ENCODE results near the gene ATP10A. TPM values are rescaled to one million over a fixed set of nuclear protein-coding genes. Genes with fewer than 3 reads are reported as not detected.
A peak's percentile ranks its signal among the peaks of the same experiment; 100 is the strongest.

ATP10A gene, protein sequence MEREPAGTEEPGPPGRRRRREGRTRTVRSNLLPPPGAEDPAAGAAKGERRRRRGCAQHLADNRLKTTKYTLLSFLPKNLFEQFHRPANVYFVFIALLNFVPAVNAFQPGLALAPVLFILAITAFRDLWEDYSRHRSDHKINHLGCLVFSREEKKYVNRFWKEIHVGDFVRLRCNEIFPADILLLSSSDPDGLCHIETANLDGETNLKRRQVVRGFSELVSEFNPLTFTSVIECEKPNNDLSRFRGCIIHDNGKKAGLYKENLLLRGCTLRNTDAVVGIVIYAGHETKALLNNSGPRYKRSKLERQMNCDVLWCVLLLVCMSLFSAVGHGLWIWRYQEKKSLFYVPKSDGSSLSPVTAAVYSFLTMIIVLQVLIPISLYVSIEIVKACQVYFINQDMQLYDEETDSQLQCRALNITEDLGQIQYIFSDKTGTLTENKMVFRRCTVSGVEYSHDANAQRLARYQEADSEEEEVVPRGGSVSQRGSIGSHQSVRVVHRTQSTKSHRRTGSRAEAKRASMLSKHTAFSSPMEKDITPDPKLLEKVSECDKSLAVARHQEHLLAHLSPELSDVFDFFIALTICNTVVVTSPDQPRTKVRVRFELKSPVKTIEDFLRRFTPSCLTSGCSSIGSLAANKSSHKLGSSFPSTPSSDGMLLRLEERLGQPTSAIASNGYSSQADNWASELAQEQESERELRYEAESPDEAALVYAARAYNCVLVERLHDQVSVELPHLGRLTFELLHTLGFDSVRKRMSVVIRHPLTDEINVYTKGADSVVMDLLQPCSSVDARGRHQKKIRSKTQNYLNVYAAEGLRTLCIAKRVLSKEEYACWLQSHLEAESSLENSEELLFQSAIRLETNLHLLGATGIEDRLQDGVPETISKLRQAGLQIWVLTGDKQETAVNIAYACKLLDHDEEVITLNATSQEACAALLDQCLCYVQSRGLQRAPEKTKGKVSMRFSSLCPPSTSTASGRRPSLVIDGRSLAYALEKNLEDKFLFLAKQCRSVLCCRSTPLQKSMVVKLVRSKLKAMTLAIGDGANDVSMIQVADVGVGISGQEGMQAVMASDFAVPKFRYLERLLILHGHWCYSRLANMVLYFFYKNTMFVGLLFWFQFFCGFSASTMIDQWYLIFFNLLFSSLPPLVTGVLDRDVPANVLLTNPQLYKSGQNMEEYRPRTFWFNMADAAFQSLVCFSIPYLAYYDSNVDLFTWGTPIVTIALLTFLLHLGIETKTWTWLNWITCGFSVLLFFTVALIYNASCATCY (N-terminal part only)
- polyA plus RNA-seq (2013): 2.0 TPM

- ChIA-PET CTCF (no interaction called here), POLR2A (no interaction called here)
- 1% methylated on average over 74 of the region's 85 CpGs for WGBS (ENCODE audit: insufficient coverage)
Measured at GRCh38 chr15:25863111-25863967, at the start of gene ATP10A. TSS of gene ATP10A (minus strand) at chr15:25863327. CDS start at chr15:25863096, 231 bp downstream.

GRCh38 chr15:25912035-25912434 lies 48.9 kb upstream of the ATP10A start:
- Histone ChIP-seq H3K4me1 (ENCODE audit: control extremely low read depth in 1 of 4, control insufficient read depth in 4 of 4, insufficient read depth in 4 of 4, low read length in 3 of 4) (no peaks in the 10 kb centered on the region), H3K27ac (ENCODE audit: insufficient read depth in 1 of 2, low read depth in 1 of 2, low read length in 2 of 2, poor library complexity in 1 of 2, severe bottlenecking in 2 of 2) (no peak overlapping the region), H3K9me3 (ENCODE audit: control extremely low read depth in 1 of 5, control insufficient read depth in 4 of 5, insufficient read depth in 2 of 5, low read depth in 1 of 5, low read length in 4 of 5) (no peaks in the 10 kb centered on the region), H3K36me3 (ENCODE audit: control insufficient read depth in 4 of 4, insufficient read depth in 4 of 4, low read length in 3 of 4) (no peaks in the 10 kb centered on the region), H3K27me3 (replicated peaks in 2 of 5; ENCODE audit: control insufficient read depth in 4 of 5, insufficient read depth in 5 of 5, low read length in 4 of 5) (peaks cover 0 to 2% (median 0%) of the 10 kb centered on the region in 5 experiments), H3K4me3 (ENCODE audit: control insufficient read depth in 1 of 7, extremely low read depth in 1 of 7, insufficient read depth in 4 of 7, low read depth in 2 of 7, low read length in 6 of 7) (no peak overlapping the region)
- ChIA-PET CTCF (no interaction called here), POLR2A (no interaction called here)
- DNase-seq: no peak
- 100% methylated on average over 2 of the region's 3 CpGs for WGBS (ENCODE audit: insufficient coverage)

More at GRCh38 chr15:25863111-25863967, at the start of gene ATP10A:
- peaks cover 8 to 53% (median 49%) of the 10 kb centered on the region in 4 experiments for H3K4me1 ChIP-seq (ENCODE audit: control extremely low read depth in 1 of 4, control insufficient read depth in 4 of 4, insufficient read depth in 4 of 4, low read length in 3 of 4)
- peaks cover 0 to 12% (median 0%) of the 10 kb centered on the region in 5 experiments for H3K27me3 ChIP-seq (replicated peaks in 2 of 5; ENCODE audit: control insufficient read depth in 4 of 5, insufficient read depth in 5 of 5, low read length in 4 of 5)
- H3K27ac ChIP-seq (ENCODE audit: insufficient read depth in 1 of 2, low read depth in 1 of 2, low read length in 2 of 2, poor library complexity in 1 of 2, severe bottlenecking in 2 of 2): no peak within 1 kb of the TSS
- peak; percentile 44 to 71 (median 70) for DNase-seq
- H3K4me3 ChIP-seq (ENCODE audit: control insufficient read depth in 1 of 7, extremely low read depth in 1 of 7, insufficient read depth in 4 of 7, low read depth in 2 of 7, low read length in 6 of 7): peak within 1 kb of the TSS; percentile 46 to 84 (median 78)
- H3K9me3 ChIP-seq (ENCODE audit: control extremely low read depth in 1 of 5, control insufficient read depth in 4 of 5, insufficient read depth in 2 of 5, low read depth in 1 of 5, low read length in 4 of 5): no peaks in the 10 kb centered on the region
- no peaks in the 10 kb centered on the region for H3K36me3 ChIP-seq (ENCODE audit: control insufficient read depth in 4 of 4, insufficient read depth in 4 of 4, low read length in 3 of 4)

DNA sequence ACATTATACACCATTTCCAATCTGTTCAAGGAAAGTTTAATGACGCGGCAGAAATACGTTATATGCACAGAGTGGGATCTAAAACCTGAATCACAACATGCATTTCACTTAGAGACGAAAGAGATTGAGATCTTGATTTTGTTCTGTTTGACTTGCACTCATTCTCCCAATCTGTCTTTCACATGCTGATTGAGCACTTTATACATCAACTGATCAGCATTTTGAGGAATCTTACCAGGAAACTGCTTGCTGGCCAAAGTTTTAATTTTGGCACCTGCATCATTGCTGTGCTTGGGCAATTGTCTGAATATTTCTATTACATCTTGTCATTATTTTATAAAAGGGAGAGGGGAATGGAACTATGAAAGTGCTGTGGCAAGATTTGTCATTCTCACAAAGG lies 47.7 kb upstream of the ATP10A start:
- no peak overlapping the region for H3K4me3 ChIP-seq (ENCODE audit: control insufficient read depth in 1 of 7, extremely low read depth in 1 of 7, insufficient read depth in 4 of 7, low read depth in 2 of 7, low read length in 6 of 7)
- peaks cover 0 to 2% (median 0%) of the 10 kb centered on the region in 5 experiments for H3K27me3 ChIP-seq (replicated peaks in 2 of 5; ENCODE audit: control insufficient read depth in 4 of 5, insufficient read depth in 5 of 5, low read length in 4 of 5)
- no peaks in the 10 kb centered on the region for H3K9me3 ChIP-seq (ENCODE audit: control extremely low read depth in 1 of 5, control insufficient read depth in 4 of 5, insufficient read depth in 2 of 5, low read depth in 1 of 5, low read length in 4 of 5)
- ChIA-PET POLR2A (no interaction called here), CTCF (no interaction called here)
- WGBS (ENCODE audit: insufficient coverage): 93% methylated on average over 4 of the region's 4 CpGs
- H3K27ac ChIP-seq (ENCODE audit: insufficient read depth in 1 of 2, low read depth in 1 of 2, low read length in 2 of 2, poor library complexity in 1 of 2, severe bottlenecking in 2 of 2): no peak overlapping the region
- H3K36me3 ChIP-seq (ENCODE audit: control insufficient read depth in 4 of 4, insufficient read depth in 4 of 4, low read length in 3 of 4): no peaks in the 10 kb centered on the region
- DNase-seq: no peak
- no peaks in the 10 kb centered on the region for H3K4me1 ChIP-seq (ENCODE audit: control extremely low read depth in 1 of 4, control insufficient read depth in 4 of 4, insufficient read depth in 4 of 4, low read length in 3 of 4)

DNA sequence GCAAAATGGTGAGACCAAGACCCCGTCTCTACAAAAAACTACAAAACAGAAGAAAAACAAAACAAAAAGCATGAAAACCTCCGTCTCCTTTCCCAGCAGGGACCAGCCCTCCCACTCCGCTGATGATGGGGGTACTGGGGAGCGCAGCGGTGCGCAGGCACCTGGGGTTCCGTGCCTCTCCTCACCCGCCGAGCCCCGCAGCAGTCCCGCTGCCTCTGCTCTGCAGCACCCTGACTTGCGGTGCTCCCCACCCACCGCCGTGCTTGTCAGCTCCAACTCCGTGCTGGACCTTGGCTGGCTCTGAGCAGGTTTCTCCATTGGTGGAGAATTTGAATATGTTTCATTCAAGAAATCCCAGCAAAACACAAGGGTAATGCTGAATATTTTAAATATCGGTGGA lies 46.7 kb upstream of the ATP10A start:
- ChIA-PET POLR2A (no interaction called here), CTCF (no interaction called here)
- no peaks in the 10 kb centered on the region for H3K4me1 ChIP-seq (ENCODE audit: control extremely low read depth in 1 of 4, control insufficient read depth in 4 of 4, insufficient read depth in 4 of 4, low read length in 3 of 4)
- H3K27ac ChIP-seq (ENCODE audit: insufficient read depth in 1 of 2, low read depth in 1 of 2, low read length in 2 of 2, poor library complexity in 1 of 2, severe bottlenecking in 2 of 2): no peak overlapping the region
- H3K36me3 ChIP-seq (ENCODE audit: control insufficient read depth in 4 of 4, insufficient read depth in 4 of 4, low read length in 3 of 4): no peaks in the 10 kb centered on the region
- H3K4me3 ChIP-seq (ENCODE audit: control insufficient read depth in 1 of 7, extremely low read depth in 1 of 7, insufficient read depth in 4 of 7, low read depth in 2 of 7, low read length in 6 of 7): no peak overlapping the region
- no peaks in the 10 kb centered on the region for H3K9me3 ChIP-seq (ENCODE audit: control extremely low read depth in 1 of 5, control insufficient read depth in 4 of 5, insufficient read depth in 2 of 5, low read depth in 1 of 5, low read length in 4 of 5)
- peaks cover 0 to 2% (median 0%) of the 10 kb centered on the region in 5 experiments for H3K27me3 ChIP-seq (replicated peaks in 2 of 5; ENCODE audit: control insufficient read depth in 4 of 5, insufficient read depth in 5 of 5, low read length in 4 of 5)
- no peak for DNase-seq
- 96% methylated on average over 7 of the region's 16 CpGs for WGBS (ENCODE audit: insufficient coverage)

DNA sequence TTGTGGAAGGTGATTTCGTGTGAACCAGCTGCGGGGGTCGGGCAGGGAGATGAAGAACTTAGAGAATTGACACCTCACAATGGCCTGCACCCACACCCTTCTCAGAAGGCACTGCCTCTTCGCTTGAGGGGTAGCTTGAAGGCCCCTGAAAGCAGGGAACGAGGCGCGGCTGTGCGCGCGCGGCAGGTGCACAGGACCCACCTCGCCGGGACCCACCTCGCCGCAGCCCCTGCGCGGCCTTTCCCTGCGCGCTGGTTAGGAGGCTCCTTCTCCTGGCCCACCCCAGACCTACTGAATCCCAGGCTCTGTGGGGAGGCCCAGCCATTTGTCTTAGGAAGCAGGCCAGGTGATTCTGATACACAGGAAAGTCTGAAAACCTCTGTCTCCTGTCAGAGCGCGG lies 46.2 kb upstream of the ATP10A start:
- WGBS (ENCODE audit: insufficient coverage): 97% methylated on average over 11 of the region's 21 CpGs
- CTCF ChIA-PET: no interaction called here
- Histone ChIP-seq H3K4me3 (ENCODE audit: control insufficient read depth in 1 of 7, extremely low read depth in 1 of 7, insufficient read depth in 4 of 7, low read depth in 2 of 7, low read length in 6 of 7) (no peak overlapping the region), H3K27ac (ENCODE audit: insufficient read depth in 1 of 2, low read depth in 1 of 2, low read length in 2 of 2, poor library complexity in 1 of 2, severe bottlenecking in 2 of 2) (no peak overlapping the region), H3K36me3 (ENCODE audit: control insufficient read depth in 4 of 4, insufficient read depth in 4 of 4, low read length in 3 of 4) (no peaks in the 10 kb centered on the region), H3K9me3 (ENCODE audit: control extremely low read depth in 1 of 5, control insufficient read depth in 4 of 5, insufficient read depth in 2 of 5, low read depth in 1 of 5, low read length in 4 of 5) (no peaks in the 10 kb centered on the region), H3K27me3 (replicated peaks in 2 of 5; ENCODE audit: control insufficient read depth in 4 of 5, insufficient read depth in 5 of 5, low read length in 4 of 5) (peaks cover 0 to 2% (median 0%) of the 10 kb centered on the region in 5 experiments), H3K4me1 (ENCODE audit: control extremely low read depth in 1 of 4, control insufficient read depth in 4 of 4, insufficient read depth in 4 of 4, low read length in 3 of 4) (no peaks in the 10 kb centered on the region)
- no peak for DNase-seq
- POLR2A ChIA-PET: no interaction called here

DNA sequence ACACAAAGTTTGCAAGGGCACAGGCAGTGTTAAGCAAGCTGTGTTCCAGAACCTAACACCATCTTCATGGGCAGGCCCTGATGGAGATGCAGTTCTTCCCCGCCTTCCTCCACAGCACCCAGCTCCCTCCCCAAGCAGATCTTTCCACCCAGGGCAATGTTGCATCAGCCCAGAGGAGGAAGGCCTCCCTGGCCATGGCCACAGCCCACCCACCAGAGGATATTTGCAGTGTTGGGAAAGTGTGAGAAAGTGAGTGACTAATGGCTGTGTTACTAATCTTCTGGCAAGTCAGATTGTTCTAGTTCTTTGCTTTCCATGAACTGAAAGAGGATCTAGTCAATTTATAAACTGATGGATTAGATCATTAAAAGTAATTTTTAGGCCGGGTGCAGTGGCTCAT lies 42.0 kb upstream of the ATP10A start:
- Histone ChIP-seq H3K4me1 (ENCODE audit: control extremely low read depth in 1 of 4, control insufficient read depth in 4 of 4, insufficient read depth in 4 of 4, low read length in 3 of 4) (peaks cover 0 to 19% (median 3%) of the 10 kb centered on the region in 4 experiments), H3K4me3 (ENCODE audit: control insufficient read depth in 1 of 7, extremely low read depth in 1 of 7, insufficient read depth in 4 of 7, low read depth in 2 of 7, low read length in 6 of 7) (no peak overlapping the region), H3K27ac (ENCODE audit: insufficient read depth in 1 of 2, low read depth in 1 of 2, low read length in 2 of 2, poor library complexity in 1 of 2, severe bottlenecking in 2 of 2) (no peak overlapping the region), H3K36me3 (ENCODE audit: control insufficient read depth in 4 of 4, insufficient read depth in 4 of 4, low read length in 3 of 4) (no peaks in the 10 kb centered on the region), H3K27me3 (replicated peaks in 2 of 5; ENCODE audit: control insufficient read depth in 4 of 5, insufficient read depth in 5 of 5, low read length in 4 of 5) (no peaks in the 10 kb centered on the region), H3K9me3 (ENCODE audit: control extremely low read depth in 1 of 5, control insufficient read depth in 4 of 5, insufficient read depth in 2 of 5, low read depth in 1 of 5, low read length in 4 of 5) (no peaks in the 10 kb centered on the region)
- CTCF ChIA-PET: no interaction called here
- no peak for DNase-seq
- POLR2A ChIA-PET: no interaction called here
- WGBS (ENCODE audit: insufficient coverage): 100% methylated on average over 2 of the region's 2 CpGs
